Thoracic aorta (tissue), 2 donors: ENCODE results near the gene SERTAD3. TPM values are rescaled to one million over a fixed set of nuclear protein-coding genes. Genes with fewer than 3 reads are reported as not detected.

Experiments used
- ATAC-seq: fragments of 150-250 bp; one replicate; pipeline ENCODE4 v1.8.0; 2017; ENCODE audit warnings: low read depth; ENCODE audit not compliant: insufficient number of reproducible peaks, low FRiP score
- DNase-seq: peaks from one replicate; pipeline ENCODE4 v3.0.0-alpha.2; 2020; ENCODE audit warnings: low spot score
- H3K27ac ChIP-seq, 2 donors: fragments of 200-600 bp; sonication (generic); 1 replicate in 1 of 2; 2 replicates in 1 of 2; pipeline ENCODE4 v1.5.1; 2016; ENCODE audit warnings: mild to moderate bottlenecking in 2 of 2, moderate library complexity in 2 of 2
- H3K27me3 ChIP-seq: fragments of 200-600 bp; sonication (generic); replicated peaks from 2 replicates; pipeline ENCODE4 v1.6.0; 2016; ENCODE audit warnings: mild to moderate bottlenecking; ENCODE audit not compliant: insufficient read depth
- H3K36me3 ChIP-seq: fragments of 200-600 bp; sonication (generic); one replicate; pipeline ENCODE4 v1.5.1; 2016
- H3K4me1 ChIP-seq, 2 donors: fragments of 200-600 bp; sonication (generic); 1 replicate in 1 of 2; 2 replicates in 1 of 2; pipeline versions ENCODE4 v1.5.1 to v1.6.0; 2016; ENCODE audit warnings: low read depth in 2 of 2, mild to moderate bottlenecking in 1 of 2; ENCODE audit not compliant: control insufficient read depth in 1 of 2
- H3K4me3 ChIP-seq: fragments of 200-600 bp; sonication (generic); 2 replicates; pipeline ENCODE4 v1.5.1; 2016; ENCODE audit warnings: mild to moderate bottlenecking
- H3K9me3 ChIP-seq: fragments of 200-600 bp; sonication (generic); 2 replicates; pipeline ENCODE4 v1.5.1; 2016
- CTCF ChIP-seq: fragments of 200-600 bp; sonication (generic); IDR thresholded peaks from one replicate; pipeline ENCODE4 v1.5.1; 2019; ENCODE audit warnings: antibody characterized with exemption
- total RNA-seq, 2 donors: library from RNA; depleted of rRNA; stranded (reverse); fragments of >200 nt; gene quantifications; one replicate each; pipeline versions ENCODE4 v1.1.0 to v1.2.3, GENCODE V29; 2016

Gene SERTAD3
- total RNA-seq, 2 donors from 2014 or later, result 12.3 to 19.4 TPM

GRCh38 chr19:40445780-40446262 is 1.7 kb upstream of the SERTAD3 start:
- H3K27me3 ChIP-seq, result no peaks in the 10 kb centered on the region
- ATAC-seq (no peak), DNase-seq (no peak)
- H3K27ac ChIP-seq, result no peak overlapping the region
- H3K36me3 ChIP-seq, result peaks cover 20% of the 10 kb centered on the region
- TF ChIP-seq CTCF, result no peak
- H3K9me3 ChIP-seq, result no peaks in the 10 kb centered on the region
- H3K4me1 ChIP-seq, result peaks cover 14 to 20% of the 10 kb centered on the region in 2 donors
- H3K4me3 ChIP-seq, result no peak overlapping the region

GRCh38 chr19:40444825-40445312 is 734 bp upstream of the SERTAD3 start:
- Histone ChIP-seq H3K27ac (peak overlapping the region; percentile 90 to 96), H3K36me3 (peaks cover 26% of the 10 kb centered on the region), H3K27me3 (no peaks in the 10 kb centered on the region), H3K9me3 (no peaks in the 10 kb centered on the region), H3K4me1 (peaks cover 14 to 20% of the 10 kb centered on the region in 2 donors), H3K4me3 (peak overlapping the region; percentile 93)
- DNase-seq, result no peak
- TF ChIP-seq CTCF, result peak; percentile 28
- no peak for ATAC-seq

- H3K9me3 ChIP-seq, result no peaks in the 10 kb centered on the region
- H3K36me3 ChIP-seq, result peaks cover 26% of the 10 kb centered on the region
- peak overlapping the region; percentile 90 to 96 for H3K27ac ChIP-seq
- no peak for TF ChIP-seq CTCF
- peaks cover 14 to 20% of the 10 kb centered on the region in 2 donors for H3K4me1 ChIP-seq
- peak overlapping the region; percentile 93 for H3K4me3 ChIP-seq
- H3K27me3 ChIP-seq, result no peaks in the 10 kb centered on the region
- ATAC-seq (peak; percentile 75), DNase-seq (peak; percentile 100)
Observed at GRCh38 chr19:40443131-40443999, 770 bp downstream of the SERTAD3 start.

GRCh38 chr19:40442328-40443130 is 1.6 kb downstream of the SERTAD3 start:
- H3K36me3 ChIP-seq, result peaks cover 18% of the 10 kb centered on the region
- DNase-seq, result no peak
- ATAC-seq, result no peak
- peak overlapping the region; percentile 93 for H3K4me3 ChIP-seq
- peak overlapping the region; percentile 67 to 96 for H3K27ac ChIP-seq
- H3K27me3 ChIP-seq, result no peaks in the 10 kb centered on the region
- TF ChIP-seq CTCF, result no peak
- peaks cover 14 to 20% of the 10 kb centered on the region in 2 donors for H3K4me1 ChIP-seq
- no peaks in the 10 kb centered on the region for H3K9me3 ChIP-seq
